HG03108 (cell line): ENCODE measurements around the gene PDE6A.

Experiments used
- ATAC-seq: cut with Tn5 transposase; IDR thresholded peaks from one replicate; pipeline ENCODE4 v1.9.1; 2021; ENCODE audit warnings: moderate library complexity; ENCODE audit not compliant: unreplicated experiment

Gene PDE6A

GRCh38 chr5:149840226-149840825, 104.3 kb downstream of the PDE6A start:
- no peak for ATAC-seq

- ATAC-seq = no peak
Measured at GRCh38 chr5:149839761-149840160, 104.8 kb downstream of the PDE6A start.

- no peak for ATAC-seq
Measured at GRCh38 chr5:149838881-149839739, 105.5 kb downstream of the PDE6A start.

DNA sequence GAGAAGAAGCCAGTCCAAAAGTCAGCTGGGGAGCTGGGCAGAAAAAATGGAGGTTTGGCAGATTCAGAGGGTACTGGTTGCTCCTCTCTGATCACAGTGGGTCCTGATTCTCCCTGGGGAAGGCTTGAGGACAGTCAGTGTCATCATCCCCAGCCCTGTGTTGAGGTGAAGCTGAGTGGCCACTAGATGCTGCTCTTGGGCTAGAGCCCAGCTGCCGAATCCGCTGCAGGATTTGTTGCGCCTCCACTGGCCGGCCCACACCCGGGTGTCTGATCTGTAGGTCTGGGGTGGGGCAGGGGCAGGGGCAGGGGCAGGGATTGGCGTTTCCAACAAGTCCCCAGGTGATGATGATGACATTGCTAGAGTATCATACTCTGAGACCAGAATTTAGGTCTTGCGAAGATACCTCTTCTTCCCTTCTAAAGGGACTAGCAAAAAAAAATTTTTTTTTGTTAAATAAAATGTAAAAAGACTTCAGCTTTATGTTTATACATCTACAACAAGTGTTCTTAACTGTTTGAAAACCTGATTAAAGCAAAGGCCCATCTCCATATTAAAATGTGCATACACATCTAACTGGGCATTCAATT, 106.8 kb downstream of the PDE6A start:
- ATAC-seq = no peak

- no peak for ATAC-seq
Measured at GRCh38 chr5:149836451-149837139, 108.0 kb downstream of the PDE6A start.

GRCh38 chr5:149834246-149834855, 110.2 kb downstream of the PDE6A start:
- ATAC-seq = no peak

DNA sequence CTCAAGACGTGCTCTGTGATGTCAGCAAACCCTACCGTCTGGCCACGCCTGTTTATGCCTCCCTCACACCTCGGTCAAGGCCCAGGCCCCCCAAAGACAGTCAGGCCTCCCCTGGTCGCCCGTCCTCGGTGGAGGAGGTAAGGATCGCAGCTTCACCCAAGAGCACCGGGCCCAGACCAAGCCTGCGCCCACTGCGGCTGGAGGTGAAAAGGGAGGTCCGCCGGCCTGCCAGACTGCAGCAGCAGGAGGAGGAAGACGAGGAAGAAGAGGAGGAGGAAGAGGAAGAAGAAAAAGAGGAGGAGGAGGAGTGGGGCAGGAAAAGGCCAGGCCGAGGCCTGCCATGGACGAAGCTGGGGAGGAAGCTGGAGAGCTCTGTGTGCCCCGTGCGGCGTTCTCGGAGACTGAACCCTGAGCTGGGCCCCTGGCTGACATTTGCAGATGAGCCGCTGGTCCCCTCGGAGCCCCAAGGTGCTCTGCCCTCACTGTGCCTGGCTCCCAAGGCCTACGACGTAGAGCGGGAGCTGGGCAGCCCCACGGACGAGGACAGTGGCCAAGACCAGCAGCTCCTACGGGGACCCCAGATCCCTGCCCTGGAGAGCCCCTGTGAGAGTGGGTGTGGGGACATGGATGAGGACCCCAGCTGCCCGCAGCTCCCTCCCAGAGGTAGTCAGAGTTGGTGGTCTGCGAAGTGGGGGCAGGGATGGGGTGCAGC, 111.3 kb downstream of the PDE6A start:
- ATAC-seq = no peak

DNA sequence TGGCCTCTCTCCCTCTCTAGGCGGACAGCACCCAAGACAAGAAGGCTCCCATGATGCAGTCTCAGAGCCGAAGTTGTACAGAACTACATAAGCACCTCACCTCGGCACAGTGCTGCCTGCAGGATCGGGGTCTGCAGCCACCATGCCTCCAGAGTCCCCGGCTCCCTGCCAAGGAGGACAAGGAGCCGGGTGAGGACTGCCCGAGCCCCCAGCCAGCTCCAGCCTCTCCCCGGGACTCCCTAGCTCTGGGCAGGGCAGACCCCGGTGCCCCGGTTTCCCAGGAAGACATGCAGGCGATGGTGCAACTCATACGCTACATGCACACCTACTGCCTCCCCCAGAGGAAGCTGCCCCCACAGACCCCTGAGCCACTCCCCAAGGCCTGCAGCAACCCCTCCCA, 112.0 kb downstream of the PDE6A start:
- no peak for ATAC-seq

DNA sequence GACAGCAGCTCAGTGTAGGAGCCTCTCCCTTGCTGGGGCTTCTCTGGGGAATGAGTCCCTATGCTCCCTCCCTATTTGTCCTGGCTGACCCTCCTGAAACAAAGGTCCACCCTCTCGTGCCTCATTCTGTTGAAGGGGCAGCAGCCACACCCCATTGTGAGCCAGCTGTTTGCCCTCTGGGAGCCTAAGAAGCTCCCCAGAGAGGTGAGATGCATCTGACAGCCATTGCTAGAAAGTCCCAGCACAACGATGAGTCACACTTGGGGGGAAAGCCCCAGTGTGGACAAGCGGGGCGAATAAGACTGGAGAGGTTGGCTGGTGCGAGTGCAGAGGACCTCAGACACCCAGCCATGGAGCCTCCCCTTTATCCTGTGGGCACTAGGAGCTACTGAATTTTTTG, 113.1 kb downstream of the PDE6A start:
- peak; percentile 80 for ATAC-seq

GRCh38 chr5:149830579-149830978, 114.0 kb downstream of the PDE6A start:
- no peak for ATAC-seq

DNA sequence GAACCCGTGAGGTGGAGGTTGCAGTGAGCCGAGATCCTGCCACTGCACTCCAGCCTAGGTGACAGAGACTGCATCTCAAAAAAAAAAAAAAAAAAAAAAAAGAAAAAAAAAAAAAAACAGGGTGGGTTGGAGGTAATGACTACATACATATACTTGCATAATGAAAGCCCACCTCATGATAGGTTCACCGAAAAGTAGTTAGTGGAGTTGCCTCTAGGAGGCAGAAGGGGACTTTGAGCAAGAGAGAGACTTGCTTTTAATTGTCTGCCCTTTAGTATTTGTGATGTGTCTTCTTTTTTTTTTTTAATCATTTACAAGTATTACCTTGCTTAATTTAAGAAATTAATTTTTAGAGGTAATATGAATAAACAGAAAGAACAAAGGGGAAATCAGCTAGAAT, 114.6 kb downstream of the PDE6A start:
- no peak for ATAC-seq

GRCh38 chr5:149828161-149829011, 116.2 kb downstream of the PDE6A start:
- ATAC-seq = peak; percentile 45

DNA sequence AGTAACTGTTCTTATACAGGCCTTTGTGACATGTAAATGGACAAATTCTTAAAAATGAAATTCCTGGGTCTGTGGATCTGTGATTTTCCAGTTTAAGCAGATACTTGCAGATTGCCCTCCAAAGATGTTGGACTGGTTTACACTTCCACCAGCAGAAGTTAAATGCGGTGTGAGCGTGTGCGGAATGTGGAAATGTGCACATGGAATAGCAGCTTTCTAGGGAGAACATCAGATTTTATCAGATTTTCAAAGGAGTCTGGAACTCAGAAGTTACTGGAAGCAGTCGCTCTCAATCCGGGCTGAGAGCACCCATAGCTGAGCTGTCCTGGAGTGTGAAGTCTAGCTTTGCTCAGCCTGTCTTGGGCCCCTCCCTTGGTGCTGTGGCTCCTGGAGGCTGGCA, 117.0 kb downstream of the PDE6A start:
- ATAC-seq = no peak

DNA sequence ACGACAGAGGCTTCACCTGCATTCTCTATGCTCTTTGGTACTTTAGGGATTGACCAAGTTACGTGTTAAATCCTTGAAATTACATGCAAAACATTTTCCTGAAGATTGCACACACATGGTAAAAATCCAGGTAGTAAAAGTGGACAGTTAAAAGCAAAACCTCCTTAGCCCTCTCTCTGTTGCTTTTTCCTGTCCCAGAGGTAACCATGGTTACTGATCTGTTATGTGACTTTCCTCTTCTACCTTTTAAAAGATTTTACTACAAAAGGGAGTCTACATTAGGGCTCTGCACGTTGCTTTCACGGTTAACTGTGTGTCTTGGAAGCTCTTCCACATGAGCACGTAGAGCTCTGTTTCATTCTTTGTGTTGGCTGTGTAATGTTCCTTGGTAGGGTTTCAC, 117.5 kb downstream of the PDE6A start:
- ATAC-seq = no peak

DNA sequence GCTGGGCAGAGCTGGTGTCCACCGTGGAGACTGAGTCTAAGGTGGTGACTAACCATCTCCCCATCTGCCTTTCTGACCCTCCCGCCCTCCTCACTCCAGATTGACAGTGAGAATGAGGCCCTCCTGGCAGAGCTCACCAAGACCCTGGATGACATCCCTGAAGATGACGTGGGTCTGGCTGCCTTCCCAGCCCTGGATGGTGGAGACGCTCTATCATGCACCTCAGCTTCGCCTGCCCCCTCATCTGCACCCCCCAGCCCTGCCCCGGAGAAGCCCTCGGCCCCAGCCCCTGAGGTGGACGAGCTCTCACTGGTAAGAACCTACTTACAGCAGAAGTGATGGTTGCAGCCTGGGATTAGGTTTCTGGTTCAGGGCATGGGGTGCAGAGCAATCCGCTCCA, 118.0 kb downstream of the PDE6A start:
- no peak for ATAC-seq

- no peak for ATAC-seq
Measured at GRCh38 chr5:149824846-149825245, 119.7 kb downstream of the PDE6A start.

GRCh38 chr5:149824120-149824519, 120.5 kb downstream of the PDE6A start:
- no peak for ATAC-seq

DNA sequence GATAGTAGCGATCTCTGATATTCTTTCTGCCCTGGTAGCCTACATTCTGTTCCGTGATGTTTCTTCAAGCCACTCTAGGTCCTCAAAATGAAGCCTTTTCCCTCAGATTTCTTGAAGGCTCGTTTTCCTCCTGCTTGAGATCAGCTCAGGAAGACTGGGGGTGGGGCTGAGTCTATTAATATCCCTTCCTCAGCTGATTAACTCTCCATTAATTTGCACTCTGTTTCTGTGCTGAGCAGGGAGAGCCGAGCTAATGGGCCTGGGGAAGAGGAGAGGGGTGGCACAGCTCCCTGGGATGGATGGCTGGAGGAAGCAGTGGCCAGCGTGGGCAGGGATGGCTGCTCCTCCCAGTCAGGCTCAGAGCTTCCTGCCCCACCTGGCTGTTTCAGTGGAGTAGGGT, 121.2 kb downstream of the PDE6A start:
- no peak for ATAC-seq

- no peak for ATAC-seq
Measured at GRCh38 chr5:149822301-149822700, 122.3 kb downstream of the PDE6A start.
